VCaP (cell line): ENCODE results near the gene TUBG2.

Experiments
- H3K27ac ChIP-seq: fragments of 450-650 bp; 2 replicates; pipeline ENCODE4 v1.5.1; 2017
- CTCF ChIP-seq: fragments of 450-650 bp; conservative IDR thresholded peaks from 2 replicates; pipeline ENCODE4 v1.5.1; 2017; ENCODE audit warnings: mild to moderate bottlenecking, moderate library complexity

TUBG2 gene

GRCh38 chr17:42642336-42642735, 16.7 kb upstream of the TUBG2 start:
- H3K27ac ChIP-seq: no peak overlapping the region
- no peak for TF ChIP-seq CTCF

GRCh38 chr17:42647778-42648177, 11.3 kb upstream of the TUBG2 start:
- no peak overlapping the region for H3K27ac ChIP-seq
- no peak for TF ChIP-seq CTCF

- no peak for TF ChIP-seq CTCF
- no peak overlapping the region for H3K27ac ChIP-seq
Measured at GRCh38 chr17:42651392-42651791, 7.7 kb upstream of the TUBG2 start.

- H3K27ac ChIP-seq: peak overlapping the region; percentile 44; the same call in 1 of the 2 replicates
- no peak for TF ChIP-seq CTCF
Measured at GRCh38 chr17:42653179-42654124, 5.6 kb upstream of the TUBG2 start.

- no peak for TF ChIP-seq CTCF
- no peak overlapping the region for H3K27ac ChIP-seq
Measured at GRCh38 chr17:42655528-42655927, 3.6 kb upstream of the TUBG2 start.

GRCh38 chr17:42657824-42658588, 1.1 kb upstream of the TUBG2 start:
- H3K27ac ChIP-seq: peak overlapping the region; percentile 67
- no peak for TF ChIP-seq CTCF

GRCh38 chr17:42659932-42660274, 819 bp downstream of the TUBG2 start:
- H3K27ac ChIP-seq: peak overlapping the region; percentile 67
